K562 (cell line): Measurements from ENCODE around the gene DNAJC2. TPM values are rescaled to one million over a fixed set of nuclear protein-coding genes. Genes with fewer than 3 reads are reported as not detected.

ENCODE experiments used
- ATF7 ChIP-seq: fragments of 450-650 bp; IDR thresholded peaks from 2 replicates; pipeline ENCODE4 v1.7.1; 2014; ENCODE audit warnings: mild to moderate bottlenecking, moderate library complexity
- CBX8 ChIP-seq: fragments of 200-600 bp; sonication (generic); IDR thresholded peaks from 2 replicates; pipeline ENCODE4 v1.6.1; 2012; ENCODE audit warnings: borderline replicate concordance, mixed run types, low read depth, mild to moderate bottlenecking, moderate library complexity, mixed read lengths, low read length, control low read depth, inconsistent platforms; ENCODE audit not compliant: poor library complexity, severe bottlenecking; ENCODE audit errors: extremely low read depth
- CSDE1 ChIP-seq, 2 experiments: fragments of 450-650 bp; IDR thresholded peaks; 2 replicates each; pipeline ENCODE4 v1.6.1; 2016; ENCODE audit warnings: mild to moderate bottlenecking in 1 of 2
- DMBX1 ChIP-seq: fragments of 250-450 bp; sonication (Bioruptor Pico); IDR thresholded peaks from 2 replicates; pipeline ENCODE4 v1.8.0; 2022; ENCODE audit warnings: inconsistent platforms, mild to moderate bottlenecking, moderate library complexity, borderline replicate concordance
- DNMT1 ChIP-seq: fragments of 450-650 bp; IDR thresholded peaks from 2 replicates; pipeline ENCODE4 v1.6.1; 2016; ENCODE audit warnings: antibody characterized with exemption, mild to moderate bottlenecking
- GATAD2A ChIP-seq: fragments of 450-650 bp; IDR thresholded peaks from 2 replicates; pipeline ENCODE4 v1.6.1; 2017
- HSF4 ChIP-seq: fragments of 250-450 bp; sonication (Bioruptor Pico); IDR thresholded peaks from 2 replicates; pipeline ENCODE4 v2.1.2; 2022; ENCODE audit warnings: mild to moderate bottlenecking, moderate library complexity, borderline replicate concordance
- KDM5B ChIP-seq: fragments of 200-600 bp; sonication (generic); IDR thresholded peaks from 2 replicates; pipeline ENCODE4 v1.6.1; 2012; ENCODE audit warnings: low read depth, mild to moderate bottlenecking, moderate library complexity, low read length, control low read depth, inconsistent platforms; ENCODE audit not compliant: insufficient replicate concordance
- LCOR ChIP-seq: sonication (generic); formaldehyde crosslinking; IDR thresholded peaks from 2 replicates; pipeline ENCODE4 v1.8.0; 2022; ENCODE audit warnings: mild to moderate bottlenecking, missing genetic modification reagents
- MCM7 ChIP-seq, 2 experiments: fragments of 450-650 bp; IDR thresholded peaks; 2 replicates each; pipeline ENCODE4 v1.6.1; 2016 to 2018
- NR4A1 ChIP-seq, 2 experiments: fragments of 250-450 bp in 1 of 2; fragments of 450-650 bp in 1 of 2; sonication (Bioruptor Pico) in 1 of 2; IDR thresholded peaks; 2 replicates each; pipeline versions ENCODE4 v1.4.0 to v1.6.1; 2016 to 2020; ENCODE audit warnings: mild to moderate bottlenecking in 2 of 2, missing compliant biosample characterization in 1 of 2, missing genetic modification characterization in 1 of 2, moderate library complexity in 1 of 2
- TCF7 ChIP-seq: sonication (generic); IDR thresholded peaks from 2 replicates; pipeline ENCODE4 v1.6.1; 2016; ENCODE audit warnings: antibody characterized with exemption, borderline replicate concordance
- YBX1 ChIP-seq: fragments of 450-650 bp; IDR thresholded peaks from 2 replicates; pipeline ENCODE4 v1.7.1; 2016; ENCODE audit warnings: mild to moderate bottlenecking
- ZNF124 ChIP-seq: sonication (generic); formaldehyde crosslinking; IDR thresholded peaks from 2 replicates; pipeline ENCODE4 v1.8.1; 2022; ENCODE audit warnings: missing genetic modification reagents
- ZNF431 ChIP-seq: sonication (generic); formaldehyde crosslinking; IDR thresholded peaks from 2 replicates; pipeline ENCODE4 v1.8.0; 2022; ENCODE audit warnings: mild to moderate bottlenecking, missing genetic modification reagents
- ZNF75A ChIP-seq: fragments of 450-650 bp; formaldehyde crosslinking; IDR thresholded peaks from 2 replicates; pipeline ENCODE4 v1.4.0; 2020; ENCODE audit warnings: mild to moderate bottlenecking
- ZNF830 ChIP-seq: fragments of 250-450 bp; sonication (Bioruptor Pico); IDR thresholded peaks from 2 replicates; pipeline ENCODE4 v1.5.0; 2021; ENCODE audit warnings: mild to moderate bottlenecking
- ZZZ3 ChIP-seq: fragments of 450-650 bp; IDR thresholded peaks from 2 replicates; pipeline ENCODE4 v1.6.1; 2016; ENCODE audit warnings: antibody characterized with exemption, mild to moderate bottlenecking, moderate library complexity
- polyA plus RNA-seq, 8 experiments: library from polyadenylated mRNA; depleted of rRNA in 4 of 8; stranded (reverse) in 5 of 8; unstranded in 3 of 8; fragments of >200 nt; fragmentation: Nextera tagmentation in 2 of 8; fragmentation: Illumina TruSeq in 1 of 8; extraction: Ambion mirVana in 2 of 8; extraction: Trizol in 1 of 8; gene quantifications; 2 replicates each; pipeline versions ENCODE4 v1.2.1 to v1.2.3, GENCODE V29; 2011 to 2014; ENCODE audit warnings: inconsistent platforms in 1 of 8, missing spikeins in 1 of 8
- total RNA-seq, 7 experiments: library from RNA; depleted of rRNA in 6 of 7; stranded (reverse); fragments of >200 nt in 6 of 7; fragmentation: Illumina TruSeq in 2 of 7; extraction: Trizol in 2 of 7; gene quantifications; 2 replicates each; pipeline versions ENCODE4 v1.2.1 to v1.2.3, GENCODE V29; 2011 to 2021; ENCODE audit warnings: low replicate concordance in 1 of 7
- TF ChIP-seq, protein P1 (sequence below), 2 experiments: fragments of 450-650 bp in 1 of 2; IDR thresholded peaks; 2 replicates each; pipeline ENCODE4 v1.6.1; 2011 to 2017; ENCODE audit warnings: low read depth in 2 of 2, antibody characterized with exemption in 1 of 2, borderline replicate concordance in 1 of 2, low read length in 1 of 2, mild to moderate bottlenecking in 1 of 2, mixed read lengths in 1 of 2; ENCODE audit not compliant: control insufficient read depth in 1 of 2
- TF ChIP-seq, protein P2 (sequence below): fragments of 250-450 bp; sonication (Bioruptor Pico); IDR thresholded peaks from 2 replicates; pipeline ENCODE4 v1.5.0; 2021; ENCODE audit warnings: mild to moderate bottlenecking, moderate library complexity
- TF ChIP-seq, protein P3 (sequence below): sonication (generic); formaldehyde crosslinking; IDR thresholded peaks from 2 replicates; pipeline ENCODE4 v1.8.1; 2022; ENCODE audit warnings: missing genetic modification reagents

The DNAJC2 gene
- total and polyA plus RNA-seq, 9 of the 15 experiments (the other 6 are each of a cell fraction or from before 2014, with no cell fraction given), result 40.2 to 157 (median 92.1) TPM

DNA sequence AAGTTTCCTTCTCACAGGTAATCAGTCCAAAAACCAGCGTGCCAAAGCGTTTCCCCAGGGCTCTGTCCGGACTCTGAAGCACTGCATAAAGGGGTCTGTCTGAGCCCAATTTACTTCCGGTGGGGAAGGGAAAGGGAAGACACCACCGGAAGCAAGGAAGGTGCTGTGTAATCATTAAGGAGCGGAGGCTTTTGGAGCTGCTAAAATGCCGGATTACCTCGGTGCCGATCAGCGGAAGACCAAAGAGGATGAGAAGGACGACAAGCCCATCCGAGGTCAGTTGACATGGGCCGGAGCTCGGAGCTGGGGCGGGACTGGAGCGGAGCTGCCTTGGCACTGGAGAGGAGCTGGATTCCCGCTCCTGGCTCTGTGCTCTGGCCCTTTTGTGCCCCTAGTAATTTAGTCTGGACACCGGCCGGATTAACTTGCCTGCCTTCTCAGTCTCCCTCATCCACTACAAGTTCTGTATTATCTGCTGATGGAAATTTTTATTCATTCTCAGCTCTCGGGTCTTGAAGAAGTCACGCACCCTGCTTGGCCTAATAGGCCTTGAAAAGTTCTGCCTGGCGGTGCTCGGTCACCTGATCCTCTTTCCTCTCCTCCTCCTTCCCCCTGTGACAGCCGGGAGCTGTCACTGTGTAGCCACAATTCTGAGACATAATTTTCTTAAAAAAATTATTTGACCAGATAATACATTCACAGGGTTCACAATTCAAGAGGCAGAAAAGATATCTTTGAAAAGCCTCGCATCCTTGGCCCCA, 3.1 kb upstream of the DNAJC2 start, which contains the start of gene PSMC2 (continued):
- TF ChIP-seq KDM5B, result peak; percentile 48
- TF ChIP-seq DNMT1, result no peak
- no peak for TF ChIP-seq ZNF830 (CRISPR knock-in tag)
- TF ChIP-seq TCF7, result peak; percentile 12; the same call in 1 of the 2 replicates
- no peak for TF ChIP-seq HSF4 (CRISPR knock-in tag)
- TF ChIP-seq NR4A1 (CRISPR knock-in tag; IDR thresholded peaks at IDR 0.05), result no peak
- TF ChIP-seq NR4A1 (tag; IDR thresholded peaks at IDR 0.05), result no peak
- TF ChIP-seq LCOR (CRISPR knock-in tag), result no peak; the same call in 1 of the 2 replicates
- no peak for TF ChIP-seq CSDE1 (IDR thresholded peaks at IDR 0.05)
- TF ChIP-seq YBX1, result no peak
- TF ChIP-seq GATAD2A, result no peak
- no peak for TF ChIP-seq ZNF75A (CRISPR knock-in tag)
- peak; percentile 88 for TF ChIP-seq ZZZ3
- no peak for TF ChIP-seq MCM7 (IDR thresholded peaks at IDR 0.05)
- TF ChIP-seq, protein P1, sequence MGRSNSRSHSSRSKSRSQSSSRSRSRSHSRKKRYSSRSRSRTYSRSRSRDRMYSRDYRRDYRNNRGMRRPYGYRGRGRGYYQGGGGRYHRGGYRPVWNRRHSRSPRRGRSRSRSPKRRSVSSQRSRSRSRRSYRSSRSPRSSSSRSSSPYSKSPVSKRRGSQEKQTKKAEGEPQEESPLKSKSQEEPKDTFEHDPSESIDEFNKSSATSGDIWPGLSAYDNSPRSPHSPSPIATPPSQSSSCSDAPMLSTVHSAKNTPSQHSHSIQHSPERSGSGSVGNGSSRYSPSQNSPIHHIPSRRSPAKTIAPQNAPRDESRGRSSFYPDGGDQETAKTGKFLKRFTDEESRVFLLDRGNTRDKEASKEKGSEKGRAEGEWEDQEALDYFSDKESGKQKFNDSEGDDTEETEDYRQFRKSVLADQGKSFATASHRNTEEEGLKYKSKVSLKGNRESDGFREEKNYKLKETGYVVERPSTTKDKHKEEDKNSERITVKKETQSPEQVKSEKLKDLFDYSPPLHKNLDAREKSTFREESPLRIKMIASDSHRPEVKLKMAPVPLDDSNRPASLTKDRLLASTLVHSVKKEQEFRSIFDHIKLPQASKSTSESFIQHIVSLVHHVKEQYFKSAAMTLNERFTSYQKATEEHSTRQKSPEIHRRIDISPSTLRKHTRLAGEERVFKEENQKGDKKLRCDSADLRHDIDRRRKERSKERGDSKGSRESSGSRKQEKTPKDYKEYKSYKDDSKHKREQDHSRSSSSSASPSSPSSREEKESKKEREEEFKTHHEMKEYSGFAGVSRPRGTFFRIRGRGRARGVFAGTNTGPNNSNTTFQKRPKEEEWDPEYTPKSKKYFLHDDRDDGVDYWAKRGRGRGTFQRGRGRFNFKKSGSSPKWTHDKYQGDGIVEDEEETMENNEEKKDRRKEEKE (IDR thresholded peaks at IDR 0.05; ENCODE audit: borderline replicate concordance in 1 of 2, control insufficient read depth in 1 of 2, low read depth in 2 of 2, low read length in 1 of 2), result peak in 1 of 2 experiments; percentile 94; a peak in 2 of 4 replicates
- no peak for TF ChIP-seq ZNF124 (CRISPR knock-in tag)
- no peak for TF ChIP-seq CBX8
- TF ChIP-seq, protein P2, sequence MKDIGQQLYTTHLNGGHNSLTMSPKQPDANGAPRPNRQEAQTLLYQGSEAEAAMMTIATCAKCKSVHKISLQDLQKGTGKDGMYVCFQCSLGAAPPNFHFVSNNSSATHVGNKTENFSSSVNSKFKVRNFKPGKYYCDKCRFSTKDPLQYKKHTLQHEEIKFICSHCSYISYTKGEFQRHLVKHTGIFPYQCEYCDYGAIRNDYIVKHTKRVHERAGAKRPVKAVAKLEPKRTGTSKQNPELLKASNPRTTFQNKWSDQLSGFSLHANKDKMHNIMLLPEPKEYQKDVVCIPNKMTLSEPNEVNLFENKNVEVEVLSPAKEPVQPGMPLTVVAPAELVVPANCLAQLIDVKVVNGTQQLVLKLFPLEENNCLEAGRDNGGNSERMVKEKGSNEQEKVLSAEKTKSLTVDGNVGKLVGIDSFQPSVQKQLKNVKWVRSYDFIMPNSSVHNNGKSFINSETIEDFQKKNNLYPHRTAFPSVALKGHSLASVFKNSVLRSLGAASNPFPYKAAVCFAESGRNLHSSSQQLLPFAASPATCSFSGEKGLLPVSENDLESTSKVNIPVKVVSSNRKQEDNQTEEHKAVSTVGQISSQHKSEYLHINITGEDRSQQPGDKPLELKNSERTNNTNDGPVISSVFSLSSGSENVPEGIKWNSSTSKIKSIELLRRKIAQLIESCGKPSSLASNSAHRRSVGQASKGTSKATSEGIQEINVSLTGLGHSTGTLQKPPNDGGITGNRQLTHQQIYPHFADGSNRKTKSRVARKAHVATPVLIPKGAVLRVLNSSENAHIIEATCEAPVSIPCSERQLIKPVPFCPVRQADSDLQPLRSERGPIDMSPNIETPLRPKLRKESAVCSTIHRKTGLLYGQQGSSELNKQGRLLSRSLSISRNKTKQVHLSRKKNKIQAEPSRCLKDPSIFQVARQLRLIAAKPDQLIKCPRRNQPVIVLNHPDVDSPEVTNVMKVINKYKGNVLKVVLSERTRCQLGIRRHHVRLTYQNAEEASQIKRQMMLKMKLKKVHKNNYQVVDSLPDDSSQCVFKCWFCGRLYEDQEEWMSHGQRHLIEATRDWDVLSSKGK (CRISPR knock-in tag), result no peak
- no peak for TF ChIP-seq ZNF431 (CRISPR knock-in tag)
- 0 out of 2 replicates have a peak, but pooled peaks have one; percentile 26 for TF ChIP-seq DMBX1 (CRISPR knock-in tag)
- peak; percentile 77 for TF ChIP-seq ATF7
- TF ChIP-seq, protein P3, sequence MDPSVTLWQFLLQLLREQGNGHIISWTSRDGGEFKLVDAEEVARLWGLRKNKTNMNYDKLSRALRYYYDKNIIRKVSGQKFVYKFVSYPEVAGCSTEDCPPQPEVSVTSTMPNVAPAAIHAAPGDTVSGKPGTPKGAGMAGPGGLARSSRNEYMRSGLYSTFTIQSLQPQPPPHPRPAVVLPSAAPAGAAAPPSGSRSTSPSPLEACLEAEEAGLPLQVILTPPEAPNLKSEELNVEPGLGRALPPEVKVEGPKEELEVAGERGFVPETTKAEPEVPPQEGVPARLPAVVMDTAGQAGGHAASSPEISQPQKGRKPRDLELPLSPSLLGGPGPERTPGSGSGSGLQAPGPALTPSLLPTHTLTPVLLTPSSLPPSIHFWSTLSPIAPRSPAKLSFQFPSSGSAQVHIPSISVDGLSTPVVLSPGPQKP (CRISPR knock-in tag), result no peak
